ENCODE results near the gene CACNG5.

Gene CACNG5

DNA sequence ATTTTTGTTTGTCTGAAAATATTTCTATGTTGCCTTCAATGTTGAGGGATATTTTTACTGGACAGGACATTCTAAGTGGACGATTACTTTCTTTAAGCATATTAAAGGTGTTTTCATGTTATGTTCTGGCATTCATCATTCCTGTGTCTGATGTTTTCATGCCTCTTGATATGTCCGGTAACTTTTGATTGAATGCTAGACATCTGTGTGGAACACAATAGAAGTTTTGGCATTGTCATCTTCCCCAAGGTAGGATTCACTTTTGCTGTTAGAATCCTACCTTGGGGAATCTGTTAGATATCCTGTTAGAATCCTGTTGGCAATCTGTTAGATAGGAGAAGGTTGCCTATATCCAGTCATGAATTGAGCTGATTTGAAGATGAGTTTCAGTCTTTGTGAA is 28.9 kb downstream of the CACNG5 start:
- no peak for DNase-seq (ENCODE audit: low read depth, low spot score)
- H3K9me3 ChIP-seq (ENCODE audit: low read depth, low read length): no peaks in the 10 kb centered on the region
- no peak overlapping the region for H3K27ac ChIP-seq
- no peak for TF ChIP-seq POLR2AphosphoS5 (IDR thresholded peaks at IDR 0.05; ENCODE audit: borderline replicate concordance, low read depth, low read length)
- TF ChIP-seq FOXP2 (optimal IDR thresholded peaks at IDR 0.05; ENCODE audit: control extremely low read depth, extremely low read length, insufficient read depth): no peak
- TF ChIP-seq EZH2 (IDR thresholded peaks at IDR 0.05): no peak
- no peaks in the 10 kb centered on the region for H3K36me3 ChIP-seq (ENCODE audit: insufficient read depth, low read length)
- no peak overlapping the region for H3K9ac ChIP-seq (ENCODE audit: insufficient read length)
- no peak overlapping the region for H3K4me3 ChIP-seq

DNA sequence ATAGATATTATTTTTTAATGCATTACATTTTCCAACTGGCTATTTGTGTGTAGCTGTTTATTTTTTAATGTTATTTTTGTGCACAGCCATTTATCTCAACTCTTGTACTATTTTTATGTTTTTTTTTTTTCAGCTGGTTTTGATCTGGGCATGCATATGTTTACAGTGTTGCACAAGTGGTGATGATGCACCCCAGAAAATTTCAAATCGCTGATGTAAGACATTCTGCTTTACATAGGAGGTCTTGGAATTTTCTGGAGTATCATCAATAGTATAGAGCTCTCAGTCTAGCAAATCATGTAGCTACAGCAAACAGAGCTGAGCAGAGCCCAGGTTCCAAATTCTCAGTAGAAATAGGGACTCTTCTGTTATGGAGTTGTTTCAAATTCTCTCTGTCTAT is 30.2 kb downstream of the CACNG5 start:
- no peak for DNase-seq (ENCODE audit: low read depth, low spot score)
- Histone ChIP-seq H3K4me3 (no peak overlapping the region), H3K9ac (ENCODE audit: insufficient read length) (no peak overlapping the region), H3K27ac (no peak overlapping the region), H3K36me3 (ENCODE audit: insufficient read depth, low read length) (no peaks in the 10 kb centered on the region), H3K9me3 (ENCODE audit: low read depth, low read length) (no peaks in the 10 kb centered on the region)
- TF ChIP-seq POLR2AphosphoS5 (IDR thresholded peaks at IDR 0.05; ENCODE audit: borderline replicate concordance, low read depth, low read length): no peak
- no peak for TF ChIP-seq FOXP2 (optimal IDR thresholded peaks at IDR 0.05; ENCODE audit: control extremely low read depth, extremely low read length, insufficient read depth)
- TF ChIP-seq EZH2 (IDR thresholded peaks at IDR 0.05): no peak

DNA sequence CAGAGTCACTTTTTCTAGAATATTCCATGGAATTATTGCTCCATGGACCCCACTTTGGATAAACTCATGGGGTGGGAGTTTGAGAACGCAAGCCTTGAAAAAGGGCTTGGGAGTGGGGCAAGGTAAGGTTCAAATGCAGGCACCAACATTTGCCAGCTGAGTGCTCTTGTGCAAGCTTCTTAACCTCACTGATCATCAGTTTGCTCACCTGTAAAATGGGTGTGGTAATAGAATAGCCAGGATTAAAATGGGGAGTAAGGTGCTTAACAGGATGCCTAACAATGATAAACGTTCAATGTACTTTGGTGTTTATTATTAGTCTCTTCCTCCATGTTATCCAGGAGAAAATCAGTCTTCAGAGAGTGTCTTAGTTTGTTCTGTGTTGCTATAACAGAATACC is 39.0 kb downstream of the CACNG5 start:
- Histone ChIP-seq H3K36me3 (ENCODE audit: insufficient read depth, low read length) (no peaks in the 10 kb centered on the region), H3K9me3 (ENCODE audit: low read depth, low read length) (no peaks in the 10 kb centered on the region), H3K4me3 (no peak overlapping the region), H3K9ac (ENCODE audit: insufficient read length) (no peak overlapping the region), H3K27ac (no peak overlapping the region)
- TF ChIP-seq EZH2 (IDR thresholded peaks at IDR 0.05): no peak
- no peak for TF ChIP-seq FOXP2 (optimal IDR thresholded peaks at IDR 0.05; ENCODE audit: control extremely low read depth, extremely low read length, insufficient read depth)
- no peak for TF ChIP-seq POLR2AphosphoS5 (IDR thresholded peaks at IDR 0.05; ENCODE audit: borderline replicate concordance, low read depth, low read length)
- DNase-seq (ENCODE audit: low read depth, low spot score): no peak

DNA sequence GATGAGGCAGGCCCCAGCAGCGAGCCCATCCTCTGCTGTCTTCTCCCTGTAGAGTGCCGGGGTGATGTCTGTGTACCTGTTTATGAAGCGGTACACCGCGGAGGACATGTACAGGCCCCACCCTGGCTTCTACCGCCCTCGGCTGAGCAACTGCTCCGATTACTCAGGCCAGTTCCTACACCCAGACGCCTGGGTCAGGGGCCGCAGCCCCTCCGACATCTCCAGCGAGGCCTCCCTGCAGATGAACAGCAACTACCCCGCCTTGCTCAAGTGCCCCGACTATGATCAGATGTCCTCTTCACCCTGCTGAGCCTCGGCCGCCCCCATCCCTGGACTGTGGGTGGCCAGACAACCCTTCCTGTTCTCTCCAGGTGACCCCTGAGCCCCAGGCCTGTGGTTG is 50.0 kb downstream of the CACNG5 start:
- Histone ChIP-seq H3K9me3 (ENCODE audit: low read depth, low read length) (no peaks in the 10 kb centered on the region), H3K36me3 (ENCODE audit: insufficient read depth, low read length) (no peaks in the 10 kb centered on the region), H3K27ac (no peak overlapping the region), H3K4me3 (no peak overlapping the region), H3K9ac (ENCODE audit: insufficient read length) (no peak overlapping the region)
- DNase-seq (ENCODE audit: low read depth, low spot score): no peak
- TF ChIP-seq EZH2 (IDR thresholded peaks at IDR 0.05): no peak
- no peak for TF ChIP-seq FOXP2 (optimal IDR thresholded peaks at IDR 0.05; ENCODE audit: control extremely low read depth, extremely low read length, insufficient read depth)
- no peak for TF ChIP-seq POLR2AphosphoS5 (IDR thresholded peaks at IDR 0.05; ENCODE audit: borderline replicate concordance, low read depth, low read length)

DNA sequence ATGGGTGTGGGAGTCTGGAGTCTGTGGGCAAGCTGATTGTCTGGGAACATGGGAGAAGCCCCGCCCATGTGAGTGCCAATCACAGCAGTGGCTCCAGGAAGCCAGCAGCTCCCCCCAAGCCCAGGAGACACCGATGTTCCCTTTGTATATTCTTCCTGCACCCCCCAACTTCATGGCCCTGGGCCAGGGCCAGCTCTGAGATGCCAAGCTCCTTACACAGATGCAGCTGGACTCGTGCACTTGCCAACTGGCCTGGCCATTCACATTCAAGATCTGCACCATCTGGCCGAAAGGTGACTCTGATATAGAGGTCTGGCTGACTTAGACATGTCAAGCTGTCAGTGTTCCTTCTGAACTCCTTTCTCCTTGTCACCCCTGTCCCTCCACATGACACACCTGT is 50.5 kb downstream of the CACNG5 start:
- Histone ChIP-seq H3K9me3 (ENCODE audit: low read depth, low read length) (no peaks in the 10 kb centered on the region), H3K9ac (ENCODE audit: insufficient read length) (no peak overlapping the region), H3K4me3 (no peak overlapping the region), H3K36me3 (ENCODE audit: insufficient read depth, low read length) (no peaks in the 10 kb centered on the region), H3K27ac (no peak overlapping the region)
- TF ChIP-seq POLR2AphosphoS5 (IDR thresholded peaks at IDR 0.05; ENCODE audit: borderline replicate concordance, low read depth, low read length): no peak
- TF ChIP-seq EZH2 (IDR thresholded peaks at IDR 0.05): no peak
- no peak for TF ChIP-seq FOXP2 (optimal IDR thresholded peaks at IDR 0.05; ENCODE audit: control extremely low read depth, extremely low read length, insufficient read depth)
- no peak for DNase-seq (ENCODE audit: low read depth, low spot score)

DNA sequence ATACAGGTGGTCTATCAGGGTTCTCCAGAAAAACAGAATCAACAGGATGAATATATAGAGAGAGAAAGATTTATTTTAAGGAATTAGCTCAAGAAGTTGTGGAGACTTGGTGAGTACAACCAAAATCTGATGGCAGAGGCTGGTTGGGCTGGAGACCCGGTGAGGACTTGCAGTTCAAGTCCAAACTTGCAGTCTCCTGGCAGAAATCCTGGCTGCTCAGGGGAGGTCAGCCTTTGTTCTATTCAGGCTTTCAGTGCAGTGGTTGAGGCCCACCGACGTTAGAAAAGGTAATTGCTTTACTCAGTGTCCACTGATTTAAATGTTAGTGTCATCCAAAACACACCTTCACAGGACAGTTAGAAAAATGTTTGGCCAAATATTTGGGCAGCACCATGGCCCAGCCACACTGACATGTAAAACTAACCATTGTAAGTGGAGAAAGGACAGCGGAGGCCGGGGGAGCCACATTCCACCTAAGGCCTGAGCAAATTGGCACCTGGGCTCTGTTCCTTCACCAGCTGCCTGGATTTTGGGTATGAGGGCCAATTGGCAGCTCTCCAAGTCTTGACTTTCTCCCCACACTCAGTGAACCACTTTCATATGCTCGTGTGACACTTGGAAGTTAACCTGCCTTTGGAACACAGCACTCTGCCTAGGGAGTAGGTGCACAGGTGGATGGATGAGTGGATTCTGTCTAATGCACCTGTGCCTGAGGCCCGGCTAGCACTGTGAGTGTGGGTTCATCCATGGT is 54.7 kb downstream of the CACNG5 start:
- no peak overlapping the region for H3K9ac ChIP-seq (ENCODE audit: insufficient read length)
- H3K36me3 ChIP-seq (ENCODE audit: insufficient read depth, low read length): no peaks in the 10 kb centered on the region
- no peak for DNase-seq (ENCODE audit: low read depth, low spot score)
- no peak overlapping the region for H3K4me3 ChIP-seq
- H3K9me3 ChIP-seq (ENCODE audit: low read depth, low read length): no peaks in the 10 kb centered on the region
- H3K27ac ChIP-seq: no peak overlapping the region
- TF ChIP-seq EZH2 (IDR thresholded peaks at IDR 0.05) (no peak), FOXP2 (optimal IDR thresholded peaks at IDR 0.05; ENCODE audit: control extremely low read depth, extremely low read length, insufficient read depth) (no peak), POLR2AphosphoS5 (IDR thresholded peaks at IDR 0.05; ENCODE audit: borderline replicate concordance, low read depth, low read length) (no peak)

DNA sequence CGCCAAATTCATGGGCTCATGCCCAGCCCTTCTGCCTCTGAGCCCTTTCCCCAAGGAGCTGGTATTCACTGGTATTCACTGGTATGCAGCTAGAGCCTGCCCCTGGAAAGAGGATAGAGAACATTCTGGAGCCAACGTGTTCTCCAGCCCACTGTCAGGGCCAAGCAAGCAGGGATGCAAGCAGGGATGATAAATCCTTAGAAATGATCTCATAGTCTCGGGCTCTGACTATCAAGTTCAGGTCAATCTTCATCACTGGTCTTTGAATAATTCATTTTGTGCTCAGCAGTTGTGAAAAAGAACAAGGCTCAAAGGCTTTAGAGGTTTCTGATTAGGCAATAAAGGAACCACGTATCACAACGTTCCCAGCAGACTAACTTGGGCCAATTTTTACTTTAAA is 57.3 kb downstream of the CACNG5 start:
- DNase-seq (ENCODE audit: low read depth, low spot score): no peak
- H3K4me3 ChIP-seq: no peak overlapping the region
- no peaks in the 10 kb centered on the region for H3K9me3 ChIP-seq (ENCODE audit: low read depth, low read length)
- H3K9ac ChIP-seq (ENCODE audit: insufficient read length): no peak overlapping the region
- TF ChIP-seq EZH2 (IDR thresholded peaks at IDR 0.05): no peak
- no peak for TF ChIP-seq FOXP2 (optimal IDR thresholded peaks at IDR 0.05; ENCODE audit: control extremely low read depth, extremely low read length, insufficient read depth)
- no peak for TF ChIP-seq POLR2AphosphoS5 (IDR thresholded peaks at IDR 0.05; ENCODE audit: borderline replicate concordance, low read depth, low read length)
- H3K36me3 ChIP-seq (ENCODE audit: insufficient read depth, low read length): no peaks in the 10 kb centered on the region
- no peak overlapping the region for H3K27ac ChIP-seq

DNA sequence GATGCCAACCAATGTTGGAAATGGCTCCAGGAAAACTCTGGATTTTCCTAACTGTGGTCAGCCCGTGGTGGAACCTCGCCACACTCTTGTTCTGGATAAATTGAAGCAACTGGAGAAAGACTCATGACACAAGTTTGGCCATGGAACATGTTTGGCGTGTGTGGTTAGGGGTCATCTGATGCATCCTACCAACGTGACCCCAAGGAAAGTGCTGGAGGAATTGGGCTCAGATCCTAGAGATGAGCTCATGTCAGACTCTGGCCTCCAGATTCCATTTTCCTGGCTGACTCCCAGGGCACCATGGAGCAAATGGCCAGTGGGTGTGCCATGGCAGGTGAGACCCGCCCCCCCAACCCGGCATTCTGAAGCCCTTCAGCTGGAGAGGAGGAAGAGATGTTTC is 58.5 kb downstream of the CACNG5 start:
- H3K9me3 ChIP-seq (ENCODE audit: low read depth, low read length): no peaks in the 10 kb centered on the region
- H3K36me3 ChIP-seq (ENCODE audit: insufficient read depth, low read length): no peaks in the 10 kb centered on the region
- H3K27ac ChIP-seq: no peak overlapping the region
- TF ChIP-seq POLR2AphosphoS5 (IDR thresholded peaks at IDR 0.05; ENCODE audit: borderline replicate concordance, low read depth, low read length): no peak
- TF ChIP-seq FOXP2 (optimal IDR thresholded peaks at IDR 0.05; ENCODE audit: control extremely low read depth, extremely low read length, insufficient read depth): no peak
- TF ChIP-seq EZH2 (IDR thresholded peaks at IDR 0.05): no peak
- no peak overlapping the region for H3K4me3 ChIP-seq
- DNase-seq (ENCODE audit: low read depth, low spot score): no peak
- no peak overlapping the region for H3K9ac ChIP-seq (ENCODE audit: insufficient read length)

DNA sequence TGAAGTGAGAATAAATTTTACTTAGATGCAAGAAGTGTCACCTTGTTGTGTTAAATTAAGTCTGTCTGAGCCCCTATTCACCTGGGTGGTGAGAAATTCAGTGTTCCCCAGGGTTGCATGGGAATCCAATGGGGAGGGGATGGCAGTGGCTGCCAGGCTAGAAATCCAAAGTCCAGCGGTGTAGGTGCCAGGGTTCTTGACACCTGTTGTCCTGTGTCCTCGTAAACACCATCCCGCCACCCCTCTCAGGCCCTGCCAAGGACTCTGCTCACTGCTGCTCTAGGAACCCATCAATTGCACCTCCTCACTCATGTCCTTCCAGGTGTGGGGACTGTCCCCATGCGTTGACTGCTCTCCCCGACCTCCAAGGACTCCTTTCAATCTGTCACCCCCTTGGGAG is 58.9 kb downstream of the CACNG5 start:
- Histone ChIP-seq H3K36me3 (ENCODE audit: insufficient read depth, low read length) (no peaks in the 10 kb centered on the region), H3K9ac (ENCODE audit: insufficient read length) (no peak overlapping the region), H3K27ac (no peak overlapping the region), H3K4me3 (no peak overlapping the region), H3K9me3 (ENCODE audit: low read depth, low read length) (no peaks in the 10 kb centered on the region)
- TF ChIP-seq EZH2 (IDR thresholded peaks at IDR 0.05): no peak
- DNase-seq (ENCODE audit: low read depth, low spot score): no peak
